HL-60 (cell line): Measurements from ENCODE around the gene IFI44.

Source experiments
- GABPA ChIP-seq: IDR thresholded peaks from 2 replicates; pipeline ENCODE4 v1.6.1; 2012; ENCODE audit warnings: low read depth
- POLR2AphosphoS5 ChIP-seq: IDR thresholded peaks from 2 replicates; pipeline ENCODE4 v1.6.1; 2012; ENCODE audit warnings: low read depth
- REST ChIP-seq: IDR thresholded peaks from 2 replicates; pipeline ENCODE4 v1.6.1; 2012; ENCODE audit warnings: low read depth; ENCODE audit not compliant: insufficient replicate concordance
- SPI1 ChIP-seq: IDR thresholded peaks from 2 replicates; pipeline ENCODE4 v1.6.1; 2012; ENCODE audit warnings: low read depth, mild to moderate bottlenecking, borderline replicate concordance
- TF ChIP-seq, protein P1 (sequence below): IDR thresholded peaks from one replicate; pipeline ENCODE4 v1.5.1; 2011; ENCODE audit warnings: low read length, control low read depth, inconsistent platforms; ENCODE audit not compliant: insufficient read depth

DNA sequence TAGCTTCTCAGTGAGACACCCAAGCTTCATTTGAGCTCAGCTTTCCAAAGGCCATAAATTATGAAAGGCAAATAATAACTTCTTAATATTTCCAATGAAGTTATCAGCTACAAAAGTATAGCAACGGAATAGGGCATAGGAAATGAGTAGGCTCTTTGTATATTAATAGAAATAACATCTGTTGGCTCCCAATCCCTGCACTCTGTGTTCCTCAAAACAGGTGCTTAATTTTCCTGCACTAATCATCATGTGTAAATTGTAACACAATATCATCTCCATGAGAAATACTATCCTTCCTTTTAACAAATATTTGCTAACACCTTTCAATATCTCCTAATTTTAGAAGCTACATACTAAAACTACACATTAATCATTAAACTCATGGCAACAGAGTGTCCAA, 48.6 kb upstream of the IFI44 start:
- TF ChIP-seq, protein P1, sequence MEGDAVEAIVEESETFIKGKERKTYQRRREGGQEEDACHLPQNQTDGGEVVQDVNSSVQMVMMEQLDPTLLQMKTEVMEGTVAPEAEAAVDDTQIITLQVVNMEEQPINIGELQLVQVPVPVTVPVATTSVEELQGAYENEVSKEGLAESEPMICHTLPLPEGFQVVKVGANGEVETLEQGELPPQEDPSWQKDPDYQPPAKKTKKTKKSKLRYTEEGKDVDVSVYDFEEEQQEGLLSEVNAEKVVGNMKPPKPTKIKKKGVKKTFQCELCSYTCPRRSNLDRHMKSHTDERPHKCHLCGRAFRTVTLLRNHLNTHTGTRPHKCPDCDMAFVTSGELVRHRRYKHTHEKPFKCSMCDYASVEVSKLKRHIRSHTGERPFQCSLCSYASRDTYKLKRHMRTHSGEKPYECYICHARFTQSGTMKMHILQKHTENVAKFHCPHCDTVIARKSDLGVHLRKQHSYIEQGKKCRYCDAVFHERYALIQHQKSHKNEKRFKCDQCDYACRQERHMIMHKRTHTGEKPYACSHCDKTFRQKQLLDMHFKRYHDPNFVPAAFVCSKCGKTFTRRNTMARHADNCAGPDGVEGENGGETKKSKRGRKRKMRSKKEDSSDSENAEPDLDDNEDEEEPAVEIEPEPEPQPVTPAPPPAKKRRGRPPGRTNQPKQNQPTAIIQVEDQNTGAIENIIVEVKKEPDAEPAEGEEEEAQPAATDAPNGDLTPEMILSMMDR, result no peak
- no peak for TF ChIP-seq POLR2AphosphoS5
- no peak for TF ChIP-seq GABPA
- no peak for TF ChIP-seq SPI1
- TF ChIP-seq REST, result no peak
